ENCODE data around the gene ARG2. TPM values are rescaled to one million over a fixed set of nuclear protein-coding genes. Genes with fewer than 3 reads are reported as not detected.

Gene ARG2
- total and polyA plus RNA-seq, 2 donors (not counting 1 experiment from before 2014, with no cell fraction given) = 0.33 to 1.8 TPM

GRCh38 chr14:67663633-67664032 lies 43.9 kb downstream of the ARG2 start:
- no peak overlapping the region for H3K9ac ChIP-seq (ENCODE audit: low read length)
- Mint-ChIP-seq H3K4me3 (no peak overlapping the region), H3K27me3 (no peaks in the 10 kb centered on the region), H3K27ac (no peak overlapping the region), H3K4me1 (peaks cover 31% of the 10 kb centered on the region), H3K9me3 (ENCODE audit: insufficient read depth) (no peaks in the 10 kb centered on the region)
- ChIA-PET CTCF (interaction anchor here (0.6 to 10.6 kb wide), 7 partner anchors 11 to 236 kb away, joined by 3 to 243 read pairs (median 6); partner anchors contain the start of gene PIGH), POLR2A (no interaction called here)
- H4K20me1 ChIP-seq (ENCODE audit: control insufficient read depth, insufficient read depth, low read length, poor library complexity, severe bottlenecking) = peaks cover 64% of the 10 kb centered on the region
- TF ChIP-seq, protein P1, sequence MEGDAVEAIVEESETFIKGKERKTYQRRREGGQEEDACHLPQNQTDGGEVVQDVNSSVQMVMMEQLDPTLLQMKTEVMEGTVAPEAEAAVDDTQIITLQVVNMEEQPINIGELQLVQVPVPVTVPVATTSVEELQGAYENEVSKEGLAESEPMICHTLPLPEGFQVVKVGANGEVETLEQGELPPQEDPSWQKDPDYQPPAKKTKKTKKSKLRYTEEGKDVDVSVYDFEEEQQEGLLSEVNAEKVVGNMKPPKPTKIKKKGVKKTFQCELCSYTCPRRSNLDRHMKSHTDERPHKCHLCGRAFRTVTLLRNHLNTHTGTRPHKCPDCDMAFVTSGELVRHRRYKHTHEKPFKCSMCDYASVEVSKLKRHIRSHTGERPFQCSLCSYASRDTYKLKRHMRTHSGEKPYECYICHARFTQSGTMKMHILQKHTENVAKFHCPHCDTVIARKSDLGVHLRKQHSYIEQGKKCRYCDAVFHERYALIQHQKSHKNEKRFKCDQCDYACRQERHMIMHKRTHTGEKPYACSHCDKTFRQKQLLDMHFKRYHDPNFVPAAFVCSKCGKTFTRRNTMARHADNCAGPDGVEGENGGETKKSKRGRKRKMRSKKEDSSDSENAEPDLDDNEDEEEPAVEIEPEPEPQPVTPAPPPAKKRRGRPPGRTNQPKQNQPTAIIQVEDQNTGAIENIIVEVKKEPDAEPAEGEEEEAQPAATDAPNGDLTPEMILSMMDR (IDR thresholded peaks at IDR 0.05) = no peak
- no peak for TF ChIP-seq EZH2 (IDR thresholded peaks at IDR 0.05; ENCODE audit: borderline replicate concordance, insufficient read depth, low read depth, low read length, poor library complexity, severe bottlenecking)
- H3K79me2 ChIP-seq (ENCODE audit: control insufficient read depth, insufficient read depth, low read length) = peaks cover 76% of the 10 kb centered on the region
- 100% methylated on average over 1 of the region's 4 CpGs for WGBS (ENCODE audit: insufficient coverage)
- DNase-seq (no peak), ATAC-seq (ENCODE audit: low read depth) (no peak)
- intact Hi-C loops (cut with micrococcal nuclease) = no loop called here
- H3K4me3 ChIP-seq (ENCODE audit: control extremely low read depth in 1 of 5, extremely low read depth in 1 of 5, insufficient read depth in 1 of 5, low read depth in 2 of 5, low read length in 4 of 5) = no peak overlapping the region
- no peaks in the 10 kb centered on the region for H3K27me3 ChIP-seq (replicated peaks in 1 of 4; ENCODE audit: control extremely low read depth in 1 of 4, control insufficient read depth in 3 of 4, insufficient read depth in 4 of 4, low read length in 3 of 4)
- H3K4me1 ChIP-seq (ENCODE audit: control insufficient read depth in 2 of 2, insufficient read depth in 2 of 2, low read length in 2 of 2) = peaks cover 16 to 19% of the 10 kb centered on the region in 2 donors
- no peak overlapping the region for H2AFZ ChIP-seq (ENCODE audit: insufficient read depth, low read depth, low read length, poor library complexity, severe bottlenecking)
- no peak overlapping the region for H3K27ac ChIP-seq (ENCODE audit: low read length in 2 of 2)
- peaks cover 12 to 18% of the 10 kb centered on the region in 2 experiments for H3K36me3 ChIP-seq (replicated peaks in 1 of 2; ENCODE audit: control extremely low read depth in 1 of 2, control insufficient read depth in 1 of 2, extremely low read depth in 1 of 2, insufficient read depth in 2 of 2, low read length in 1 of 2)
- no peak overlapping the region for H3K4me2 ChIP-seq (replicated peaks; ENCODE audit: low read depth, low read length, poor library complexity, severe bottlenecking)
- no peaks in the 10 kb centered on the region for H3K9me3 ChIP-seq (ENCODE audit: control extremely low read depth in 1 of 3, control insufficient read depth in 2 of 3, insufficient read depth in 1 of 3, low read length in 2 of 3)

GRCh38 chr14:67665868-67666267 lies 46.1 kb downstream of the ARG2 start:
- no peak overlapping the region for H3K4me3 Mint-ChIP-seq
- Histone ChIP-seq H3K9ac (ENCODE audit: low read length) (no peak overlapping the region), H3K79me2 (ENCODE audit: control insufficient read depth, insufficient read depth, low read length) (peaks cover 87% of the 10 kb centered on the region), H3K27ac (ENCODE audit: low read length in 2 of 2) (peak overlapping the region in 1 of 2 donors; percentile 74), H3K36me3 (replicated peaks in 1 of 2; ENCODE audit: control extremely low read depth in 1 of 2, control insufficient read depth in 1 of 2, extremely low read depth in 1 of 2, insufficient read depth in 2 of 2, low read length in 1 of 2) (peaks cover 3 to 5% of the 10 kb centered on the region in 2 experiments), H4K20me1 (ENCODE audit: control insufficient read depth, insufficient read depth, low read length, poor library complexity, severe bottlenecking) (peaks cover 62% of the 10 kb centered on the region), H3K4me3 (ENCODE audit: control extremely low read depth in 1 of 5, extremely low read depth in 1 of 5, insufficient read depth in 1 of 5, low read depth in 2 of 5, low read length in 4 of 5) (no peak overlapping the region), H2AFZ (ENCODE audit: insufficient read depth, low read depth, low read length, poor library complexity, severe bottlenecking) (no peak overlapping the region), H3K9me3 (ENCODE audit: control extremely low read depth in 1 of 3, control insufficient read depth in 2 of 3, insufficient read depth in 1 of 3, low read length in 2 of 3) (no peaks in the 10 kb centered on the region), H3K4me2 (replicated peaks; ENCODE audit: low read depth, low read length, poor library complexity, severe bottlenecking) (no peak overlapping the region), H3K4me1 (ENCODE audit: control insufficient read depth in 2 of 2, insufficient read depth in 2 of 2, low read length in 2 of 2) (peaks cover 22 to 23% of the 10 kb centered on the region in 2 donors), H3K27me3 (replicated peaks in 1 of 4; ENCODE audit: control extremely low read depth in 1 of 4, control insufficient read depth in 3 of 4, insufficient read depth in 4 of 4, low read length in 3 of 4) (no peaks in the 10 kb centered on the region)
- no peaks in the 10 kb centered on the region for H3K27me3 Mint-ChIP-seq
- peak overlapping the region; percentile 78 for H3K27ac Mint-ChIP-seq
- H3K4me1 Mint-ChIP-seq = peaks cover 46% of the 10 kb centered on the region
- TF ChIP-seq, protein P1 (IDR thresholded peaks at IDR 0.05) = no peak
- TF ChIP-seq EZH2 (IDR thresholded peaks at IDR 0.05; ENCODE audit: borderline replicate concordance, insufficient read depth, low read depth, low read length, poor library complexity, severe bottlenecking) = no peak
- intact Hi-C loops (cut with micrococcal nuclease) = loop anchor here (2.0 kb wide), 2 partner anchors 39 to 47 kb away; partner anchors contain the start of gene ARG2
- DNase-seq = no peak
- POLR2A ChIA-PET = no interaction called here
- CTCF ChIA-PET = interaction anchor here (0.7 to 10.6 kb wide), 10 partner anchors 27 to 238 kb away, joined by 3 to 243 read pairs (median 4); partner anchors contain the start of genes ARG2, PIGH and RDH12
- H3K9me3 Mint-ChIP-seq (ENCODE audit: insufficient read depth) = no peaks in the 10 kb centered on the region
- no CpG with 5 or more reads among the region's 2 CpGs for WGBS (ENCODE audit: insufficient coverage)
- no peak for ATAC-seq (ENCODE audit: low read depth)

All from B cell (primary cell).